Right cardiac atrium (tissue), 5 donors: Measurements from ENCODE around the gene SIGLEC15. TPM values are rescaled to one million over a fixed set of nuclear protein-coding genes. Genes with fewer than 3 reads are reported as not detected.

ENCODE experiments used
- ATAC-seq, 2 donors: fragments of 200-7000 bp; cut with Tn5 transposase; one replicate each; pipeline versions ENCODE4 v1.8.0 to v1.9.1; 2020; ENCODE audit warnings: moderate library complexity in 2 of 2, mild to moderate bottlenecking in 1 of 2
- DNase-seq, 3 donors: peaks; one replicate each; pipeline ENCODE4 v3.0.0-alpha.2; 2020
- H3K27ac ChIP-seq: one replicate; pipeline ENCODE4 v1.5.1; 2013; ENCODE audit warnings: mild to moderate bottlenecking, low read length, control low read depth, moderate library complexity
- H3K27me3 ChIP-seq: one replicate; pipeline ENCODE4 v1.6.1; 2013; ENCODE audit not compliant: control insufficient read depth, insufficient read depth
- H3K4me1 ChIP-seq: one replicate; pipeline ENCODE4 v1.6.1; 2013; ENCODE audit warnings: low read length; ENCODE audit not compliant: control insufficient read depth, insufficient read depth
- H3K4me3 ChIP-seq: one replicate; pipeline ENCODE4 v1.5.1; 2013; ENCODE audit warnings: low read length, control low read depth
- H3K9me3 ChIP-seq: one replicate; pipeline ENCODE4 v1.6.1; 2013; ENCODE audit warnings: low read length; ENCODE audit not compliant: control insufficient read depth
- WGBS: extraction: QIAGEN DNeasy Blood & Tissue Kit; methylation state at CpG from one replicate; pipeline ENCODE4 v1.1.7; 2013; 5-methylcytosine and 5-hydroxymethylcytosine counted together
- intact Hi-C, 4 donors: fragments of 100-400 bp; cut with DNase I; formaldehyde crosslinking; loops; one replicate each; pipeline versions ENCODE4 v1.11.0 to v1.14.0; 2022 to 2023
- polyA plus RNA-seq: library from polyadenylated mRNA; stranded (reverse); fragments of 200-250 nt; gene quantifications from one replicate; pipeline ENCODE4 v1.2.3, GENCODE V29; 2013
- total RNA-seq, 4 donors: library from RNA; stranded (reverse); fragmentation: NEBNext Ultra II Directional; extraction: Animal tissue kit (Norgen Biotek cat#: 25700); gene quantifications; one replicate each; pipeline ENCODE4 v1.2.1, GENCODE V29; 2021
- donor health status: healthy with polysubstance abuse.
- donor health status: DM: no; HTN: yes; CAD: no.
- donor health status: DM: no; HTN: no; CAD: no.
- donor health status: DM: no; HTN: yes; CAD: no; lungs with severe emphysema.
- donor health status: DM: yes; HTN: yes; CAD: no.

The SIGLEC15 gene
- total and polyA plus RNA-seq, 5 donors: 0.09 to 0.38 (median 0.21) TPM; not detected in 1

GRCh38 chr18:45879681-45880655 lies 54.5 kb downstream of the SIGLEC15 start:
- H3K27ac ChIP-seq: no peak overlapping the region
- H3K27me3 ChIP-seq: no peaks in the 10 kb centered on the region
- intact Hi-C loops: loop anchor here (2.0 to 10.0 kb wide), 3 partner anchors 189 to 213 kb away; no protein-coding TSS in a partner anchor
- WGBS: 38% methylated on average over 17 of the region's 17 CpGs
- DNase-seq (peak; percentile 68 to 91 (median 87)), ATAC-seq (peak; percentile 84 to 98)
- H3K4me3 ChIP-seq: no peak overlapping the region
- no peaks in the 10 kb centered on the region for H3K4me1 ChIP-seq
- no peaks in the 10 kb centered on the region for H3K9me3 ChIP-seq

GRCh38 chr18:45880876-45881558 lies 55.5 kb downstream of the SIGLEC15 start:
- Histone ChIP-seq H3K9me3 (no peaks in the 10 kb centered on the region), H3K27me3 (no peaks in the 10 kb centered on the region), H3K4me1 (no peaks in the 10 kb centered on the region), H3K27ac (no peak overlapping the region), H3K4me3 (no peak overlapping the region)
- intact Hi-C loops: loop anchor here in 2 of 4 donors (2.0 kb wide), 1 partner anchor 190 kb away; no protein-coding TSS in a partner anchor
- DNase-seq (no peak), ATAC-seq (no peak)
- WGBS: 93% methylated on average over 3 of the region's 3 CpGs

- DNase-seq (no peak), ATAC-seq (no peak)
- Histone ChIP-seq H3K27me3 (no peaks in the 10 kb centered on the region), H3K4me1 (no peaks in the 10 kb centered on the region), H3K9me3 (no peaks in the 10 kb centered on the region), H3K4me3 (no peak overlapping the region), H3K27ac (no peak overlapping the region)
- intact Hi-C loops: no loop called here
- 98% methylated on average over 5 of the region's 5 CpGs for WGBS
These were observed 62.1 kb downstream of the SIGLEC15 start for GRCh38 chr18:45887585-45887984.

- Histone ChIP-seq H3K9me3 (no peaks in the 10 kb centered on the region), H3K4me3 (no peak overlapping the region), H3K27ac (no peak overlapping the region), H3K27me3 (no peaks in the 10 kb centered on the region), H3K4me1 (no peaks in the 10 kb centered on the region)
- WGBS: 90% methylated on average over 3 of the region's 3 CpGs
- DNase-seq (no peak), ATAC-seq (no peak)
- intact Hi-C loops: loop anchor here in 1 of 4 donors (10.0 kb wide), 1 partner anchor 65 kb away; no protein-coding TSS in a partner anchor
These were observed 64.1 kb downstream of the SIGLEC15 start for GRCh38 chr18:45889419-45890064.

- Histone ChIP-seq H3K4me3 (no peak overlapping the region), H3K27ac (no peak overlapping the region), H3K27me3 (no peaks in the 10 kb centered on the region), H3K9me3 (no peaks in the 10 kb centered on the region), H3K4me1 (no peaks in the 10 kb centered on the region)
- ATAC-seq (peak in 1 of 2 donors; percentile 26), DNase-seq (peak in 2 of 3 donors; percentile 39 to 54)
- intact Hi-C loops: loop anchor here in 1 of 4 donors (10.0 kb wide), 1 partner anchor 64 kb away; no protein-coding TSS in a partner anchor
- WGBS: 98% methylated on average over 1 of the region's 1 CpG
These were observed 65.1 kb downstream of the SIGLEC15 start for GRCh38 chr18:45890606-45891005.

GRCh38 chr18:45891806-45892205 lies 66.3 kb downstream of the SIGLEC15 start:
- DNase-seq (no peak), ATAC-seq (no peak)
- no peak overlapping the region for H3K27ac ChIP-seq
- no peaks in the 10 kb centered on the region for H3K27me3 ChIP-seq
- intact Hi-C loops: loop anchor here in 1 of 4 donors (10.0 kb wide), 1 partner anchor 63 kb away; no protein-coding TSS in a partner anchor
- WGBS: 44% methylated on average over 2 of the region's 2 CpGs
- no peaks in the 10 kb centered on the region for H3K4me1 ChIP-seq
- H3K4me3 ChIP-seq: no peak overlapping the region
- H3K9me3 ChIP-seq: no peaks in the 10 kb centered on the region

Other genes with a start within 250 kb of the SIGLEC15 start
- under 1 TPM; 0.14 to 0.21 (median 0.18) TPM for gene SLC14A2, start 210.2 kb upstream of the SIGLEC15 start, total RNA-seq
- 0.07 TPM for gene SLC14A2, start 210.2 kb upstream of the SIGLEC15 start, polyA plus RNA-seq
- 10 to 100 TPM in 1 of 4 donors, 1 to 10 TPM in 3; 5.2 to 15.7 (median 8.9) TPM for gene SLC14A1, start 101.5 kb upstream of the SIGLEC15 start, total RNA-seq
- 11.5 TPM for gene SLC14A1, start 101.5 kb upstream of the SIGLEC15 start, polyA plus RNA-seq
- 10 to 100 TPM; 19.5 to 22.0 (median 21.4) TPM for gene EPG5, start 141.7 kb downstream of the SIGLEC15 start, total RNA-seq
- gene EPG5, start 141.7 kb downstream of the SIGLEC15 start, polyA plus RNA-seq: 8.2 TPM
- gene PSTPIP2, start 246.6 kb downstream of the SIGLEC15 start, total RNA-seq: 1 to 10 TPM; 2.0 to 4.0 (median 2.5) TPM
- 1.5 TPM for gene PSTPIP2, start 246.6 kb downstream of the SIGLEC15 start, polyA plus RNA-seq